NCI-H460 (cell line): Measurements from ENCODE around the gene C1orf52. TPM values are rescaled to one million over a fixed set of nuclear protein-coding genes. Genes with fewer than 3 reads are reported as not detected.

ENCODE experiments used
- DNase-seq: peaks from one replicate; pipeline ENCODE4 v3.0.0-alpha.2; 2016; ENCODE audit warnings: low read depth; ENCODE audit errors: extremely low read depth
- small RNA-seq, 2 experiments: library from RNA; depleted of rRNA; stranded (forward); fragments of <200 nt; gene quantifications; one replicate each; pipeline ENCODE3, GENCODE V24; 2014
- total RNA-seq: library from RNA; depleted of rRNA; stranded (reverse); fragments of >200 nt; shearing (Covaris generic); gene quantifications from 2 replicates; pipeline ENCODE4 v1.2.3, GENCODE V29; 2014; rRNA removed

C1orf52 gene
- total RNA-seq, 1 experiment from 2014 or later = 16.7 TPM

GRCh38 chr1:85201340-85202091, 57.9 kb downstream of the C1orf52 start:
- peak; percentile 51 for DNase-seq

- peak; percentile 44 for DNase-seq
Observed at GRCh38 chr1:85200463-85201339, 58.8 kb downstream of the C1orf52 start, which contains the start of gene SYDE2. Gene SYDE2 (minus strand): TSS chr1:85201016. CDS start chr1:85200996, 20 bp downstream.

Small RNA genes lying within 50 kb of the gene (small RNA-seq; reads per million reads assigned to genes)
- gene RF00019 = 0 reads per million in 2 experiments

Other genes starting within 250 kb of the C1orf52 start
- gene MCOLN3, start 211.2 kb downstream of the C1orf52 start, total RNA-seq = 0.49 and 0.67 TPM in 2 replicates
- gene SYDE2, start 58.6 kb downstream of the C1orf52 start, total RNA-seq = 5.2 and 5.5 TPM in 2 replicates
- 19.2 and 19.8 TPM in 2 replicates for gene BCL10, start 17.0 kb upstream of the C1orf52 start, total RNA-seq
- 34.0 and 34.3 TPM in 2 replicates for gene DDAH1, start 205.5 kb upstream of the C1orf52 start, total RNA-seq